ENCODE results near the gene PTPRN2.

GRCh38 chr7:158560386-158560785, 27.2 kb downstream of the PTPRN2 start:
- TF ChIP-seq ZNF384 (IDR thresholded peaks at IDR 0.05): no peak
- no peak for TF ChIP-seq ELF4 (IDR thresholded peaks at IDR 0.05)
- TF ChIP-seq BHLHE40 (IDR thresholded peaks at IDR 0.05; ENCODE audit: borderline replicate concordance): no peak
- TF ChIP-seq CTBP1 (IDR thresholded peaks at IDR 0.05; ENCODE audit: borderline replicate concordance): no peak
- TF ChIP-seq SP1 (IDR thresholded peaks at IDR 0.05): no peak
- no peak for TF ChIP-seq FOXM1 (IDR thresholded peaks at IDR 0.05; ENCODE audit: borderline replicate concordance)
- TF ChIP-seq TARDBP (IDR thresholded peaks at IDR 0.05): no peak
- no peak for TF ChIP-seq FOXA1 (IDR thresholded peaks at IDR 0.05)
